ENCODE data around the gene GLIS1. TPM values are rescaled to one million over a fixed set of nuclear protein-coding genes. Genes with fewer than 3 reads are reported as not detected.

The GLIS1 gene
- total RNA-seq, 1 donor from 2014 or later, result not detected

GRCh38 chr1:53586765-53587164 is 152.2 kb downstream of the GLIS1 start:
- no peak for TF ChIP-seq CTCF (IDR thresholded peaks at IDR 0.05; ENCODE audit: unreplicated experiment)
- H3K36me3 Mint-ChIP-seq (ENCODE audit: low read depth, unreplicated experiment), result no peaks in the 10 kb centered on the region
- H3K4me3 Mint-ChIP-seq (ENCODE audit: unreplicated experiment), result no peak overlapping the region
- H3K4me1 Mint-ChIP-seq (ENCODE audit: unreplicated experiment), result peaks cover 11% of the 10 kb centered on the region
- H3K27ac Mint-ChIP-seq (ENCODE audit: unreplicated experiment), result no peak overlapping the region
- peaks cover 4% of the 10 kb centered on the region for H3K27me3 Mint-ChIP-seq (ENCODE audit: unreplicated experiment)
- no peak for DNase-seq (ENCODE audit: low spot score)
- H3K9me3 Mint-ChIP-seq (ENCODE audit: unreplicated experiment), result no peaks in the 10 kb centered on the region

GRCh38 chr1:53585565-53585964 is 153.4 kb downstream of the GLIS1 start:
- H3K4me3 Mint-ChIP-seq (ENCODE audit: unreplicated experiment), result no peak overlapping the region
- peaks cover 4% of the 10 kb centered on the region for H3K27me3 Mint-ChIP-seq (ENCODE audit: unreplicated experiment)
- peaks cover 5% of the 10 kb centered on the region for H3K4me1 Mint-ChIP-seq (ENCODE audit: unreplicated experiment)
- no peak for TF ChIP-seq CTCF (IDR thresholded peaks at IDR 0.05; ENCODE audit: unreplicated experiment)
- H3K36me3 Mint-ChIP-seq (ENCODE audit: low read depth, unreplicated experiment), result no peaks in the 10 kb centered on the region
- no peak for DNase-seq (ENCODE audit: low spot score)
- H3K27ac Mint-ChIP-seq (ENCODE audit: unreplicated experiment), result no peak overlapping the region
- no peaks in the 10 kb centered on the region for H3K9me3 Mint-ChIP-seq (ENCODE audit: unreplicated experiment)

- H3K4me1 Mint-ChIP-seq (ENCODE audit: unreplicated experiment), result peaks cover 3% of the 10 kb centered on the region
- no peak overlapping the region for H3K4me3 Mint-ChIP-seq (ENCODE audit: unreplicated experiment)
- no peak for TF ChIP-seq CTCF (IDR thresholded peaks at IDR 0.05; ENCODE audit: unreplicated experiment)
- H3K27ac Mint-ChIP-seq (ENCODE audit: unreplicated experiment), result no peak overlapping the region
- no peak for DNase-seq (ENCODE audit: low spot score)
- H3K9me3 Mint-ChIP-seq (ENCODE audit: unreplicated experiment), result no peaks in the 10 kb centered on the region
- H3K27me3 Mint-ChIP-seq (ENCODE audit: unreplicated experiment), result peaks cover 4% of the 10 kb centered on the region
- no peaks in the 10 kb centered on the region for H3K36me3 Mint-ChIP-seq (ENCODE audit: low read depth, unreplicated experiment)
These were observed 153.8 kb downstream of the GLIS1 start for GRCh38 chr1:53585129-53585528.

GRCh38 chr1:53584777-53585107 is 154.2 kb downstream of the GLIS1 start:
- H3K27ac Mint-ChIP-seq (ENCODE audit: unreplicated experiment), result no peak overlapping the region
- no peak for DNase-seq (ENCODE audit: low spot score)
- H3K27me3 Mint-ChIP-seq (ENCODE audit: unreplicated experiment), result peaks cover 4% of the 10 kb centered on the region
- TF ChIP-seq CTCF (IDR thresholded peaks at IDR 0.05; ENCODE audit: unreplicated experiment), result no peak
- peaks cover 3% of the 10 kb centered on the region for H3K4me1 Mint-ChIP-seq (ENCODE audit: unreplicated experiment)
- H3K36me3 Mint-ChIP-seq (ENCODE audit: low read depth, unreplicated experiment), result no peaks in the 10 kb centered on the region
- no peak overlapping the region for H3K4me3 Mint-ChIP-seq (ENCODE audit: unreplicated experiment)
- H3K9me3 Mint-ChIP-seq (ENCODE audit: unreplicated experiment), result no peaks in the 10 kb centered on the region

GRCh38 chr1:53583868-53584776 is 154.8 kb downstream of the GLIS1 start:
- peaks cover 4% of the 10 kb centered on the region for H3K27me3 Mint-ChIP-seq (ENCODE audit: unreplicated experiment)
- no peak for TF ChIP-seq CTCF (IDR thresholded peaks at IDR 0.05; ENCODE audit: unreplicated experiment)
- H3K4me1 Mint-ChIP-seq (ENCODE audit: unreplicated experiment), result peaks cover 3% of the 10 kb centered on the region
- no peaks in the 10 kb centered on the region for H3K36me3 Mint-ChIP-seq (ENCODE audit: low read depth, unreplicated experiment)
- no peak for DNase-seq (ENCODE audit: low spot score)
- H3K9me3 Mint-ChIP-seq (ENCODE audit: unreplicated experiment), result no peaks in the 10 kb centered on the region
- no peak overlapping the region for H3K27ac Mint-ChIP-seq (ENCODE audit: unreplicated experiment)
- no peak overlapping the region for H3K4me3 Mint-ChIP-seq (ENCODE audit: unreplicated experiment)
